Fibroblast of lung (primary cell): ENCODE data around the gene TOMM6. TPM values are rescaled to one million over a fixed set of nuclear protein-coding genes. Genes with fewer than 3 reads are reported as not detected.

Experiments
- DNase-seq, 2 donors: peaks; one replicate each; pipeline versions ENCODE4 v3.0.0 to v3.0.0-alpha.2; 2010; ENCODE audit warnings: low read depth in 2 of 2
- H2AFZ ChIP-seq: 2 replicates; pipeline ENCODE4 v1.5.1; 2012; ENCODE audit warnings: low read length, control low read depth, inconsistent platforms
- H3K27ac ChIP-seq: 2 replicates; pipeline ENCODE4 v1.5.1; 2011; ENCODE audit warnings: low read length, control low read depth; ENCODE audit not compliant: insufficient read depth
- H3K27me3 ChIP-seq: 2 replicates; pipeline ENCODE4 v1.5.1; 2011; ENCODE audit warnings: mild to moderate bottlenecking, low read length; ENCODE audit not compliant: control insufficient read depth, insufficient read depth
- H3K36me3 ChIP-seq: 2 replicates; pipeline ENCODE4 v1.5.1; 2011; ENCODE audit warnings: low read length; ENCODE audit not compliant: control insufficient read depth, insufficient read depth
- H3K4me1 ChIP-seq: 2 replicates; pipeline ENCODE4 v1.5.1; 2011; ENCODE audit warnings: low read length; ENCODE audit not compliant: control insufficient read depth, insufficient read depth; ENCODE audit errors: extremely low read depth
- H3K4me2 ChIP-seq: 2 replicates; pipeline ENCODE4 v1.5.1; 2011; ENCODE audit warnings: low read length, control low read depth; ENCODE audit not compliant: insufficient read depth; ENCODE audit errors: extremely low read depth
- H3K4me3 ChIP-seq, 4 experiments: fragments of 200-600 bp in 1 of 4; sonication (generic) in 1 of 4; replicated peaks in 1 of 4; 2 replicates each; pipeline ENCODE4 v1.5.1; 2011 to 2016; ENCODE audit warnings: low read length in 4 of 4, low read depth in 3 of 4, mild to moderate bottlenecking in 3 of 4, control low read depth in 2 of 4, inconsistent platforms in 1 of 4, mixed read lengths in 1 of 4; ENCODE audit not compliant: insufficient read depth in 1 of 4; ENCODE audit errors: control extremely low read depth in 1 of 4
- H3K79me2 ChIP-seq: 2 replicates; pipeline ENCODE4 v1.5.1; 2012; ENCODE audit warnings: mild to moderate bottlenecking, low read length, inconsistent platforms; ENCODE audit not compliant: control insufficient read depth, insufficient read depth
- H3K9ac ChIP-seq: 2 replicates; pipeline ENCODE4 v1.5.1; 2011; ENCODE audit warnings: mild to moderate bottlenecking, low read length, control low read depth; ENCODE audit not compliant: insufficient read depth
- H3K9me3 ChIP-seq: 2 replicates; pipeline ENCODE4 v1.5.1; 2012; ENCODE audit warnings: low read depth, low read length; ENCODE audit not compliant: control insufficient read depth, insufficient read depth
- H4K20me1 ChIP-seq: 2 replicates; pipeline ENCODE4 v1.5.1; 2011; ENCODE audit warnings: low read length; ENCODE audit not compliant: control insufficient read depth, insufficient read depth; ENCODE audit errors: extremely low read depth
- EZH2 ChIP-seq: IDR thresholded peaks from 2 replicates; pipeline ENCODE4 v1.5.1; 2012; ENCODE audit warnings: low read length, control low read depth, mild to moderate bottlenecking; ENCODE audit errors: missing control alignments
- polyA plus RNA-seq, 2 donors: library from polyadenylated mRNA; depleted of rRNA in 1 of 2; stranded (reverse) in 1 of 2; unstranded in 1 of 2; fragments of >200 nt; gene quantifications; 2 replicates each; pipeline ENCODE4 v1.2.1, GENCODE V29; 2011 to 2012; ENCODE audit warnings: missing spikeins in 1 of 2
- total RNA-seq: library from RNA; depleted of rRNA; stranded (reverse); fragments of >200 nt; gene quantifications from 2 replicates; pipeline ENCODE4 v1.2.1, GENCODE V29; 2014
- TF ChIP-seq, protein P1 (sequence below), 2 donors: IDR thresholded peaks in 1 of 2; conservative IDR thresholded peaks in 1 of 2; 1 replicate in 1 of 2; 2 replicates in 1 of 2; pipeline ENCODE4 v1.5.1; 2011 to 2012; ENCODE audit warnings: low read length in 2 of 2, control low read depth in 1 of 2, inconsistent platforms in 1 of 2, low read depth in 1 of 2, mild to moderate bottlenecking in 1 of 2

TOMM6 gene
- total and polyA plus RNA-seq, 2 donors (not counting 1 experiment from before 2014, with no cell fraction given), result 54.7 to 324 TPM

- Histone ChIP-seq H3K27me3 (peaks cover 12% of the 10 kb centered on the region), H3K9me3 (no peaks in the 10 kb centered on the region), H3K9ac (no peak overlapping the region), H4K20me1 (no peaks in the 10 kb centered on the region), H3K79me2 (no peaks in the 10 kb centered on the region), H3K4me1 (no peaks in the 10 kb centered on the region), H3K27ac (no peak overlapping the region), H3K36me3 (no peaks in the 10 kb centered on the region), H3K4me2 (no peak overlapping the region), H3K4me3 (no peak overlapping the region), H2AFZ (no peak overlapping the region)
- TF ChIP-seq, protein P1, sequence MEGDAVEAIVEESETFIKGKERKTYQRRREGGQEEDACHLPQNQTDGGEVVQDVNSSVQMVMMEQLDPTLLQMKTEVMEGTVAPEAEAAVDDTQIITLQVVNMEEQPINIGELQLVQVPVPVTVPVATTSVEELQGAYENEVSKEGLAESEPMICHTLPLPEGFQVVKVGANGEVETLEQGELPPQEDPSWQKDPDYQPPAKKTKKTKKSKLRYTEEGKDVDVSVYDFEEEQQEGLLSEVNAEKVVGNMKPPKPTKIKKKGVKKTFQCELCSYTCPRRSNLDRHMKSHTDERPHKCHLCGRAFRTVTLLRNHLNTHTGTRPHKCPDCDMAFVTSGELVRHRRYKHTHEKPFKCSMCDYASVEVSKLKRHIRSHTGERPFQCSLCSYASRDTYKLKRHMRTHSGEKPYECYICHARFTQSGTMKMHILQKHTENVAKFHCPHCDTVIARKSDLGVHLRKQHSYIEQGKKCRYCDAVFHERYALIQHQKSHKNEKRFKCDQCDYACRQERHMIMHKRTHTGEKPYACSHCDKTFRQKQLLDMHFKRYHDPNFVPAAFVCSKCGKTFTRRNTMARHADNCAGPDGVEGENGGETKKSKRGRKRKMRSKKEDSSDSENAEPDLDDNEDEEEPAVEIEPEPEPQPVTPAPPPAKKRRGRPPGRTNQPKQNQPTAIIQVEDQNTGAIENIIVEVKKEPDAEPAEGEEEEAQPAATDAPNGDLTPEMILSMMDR (conservative IDR thresholded peaks at IDR 0.05 in 1 of 2, IDR thresholded peaks at IDR 0.05 in 1 of 2; ENCODE audit: low read depth in 1 of 2, low read length in 2 of 2), result no peak
- no peak for TF ChIP-seq EZH2
- no peak for DNase-seq
Observed at GRCh38 chr6:41756354-41756753, 31.1 kb upstream of the TOMM6 start.

DNA sequence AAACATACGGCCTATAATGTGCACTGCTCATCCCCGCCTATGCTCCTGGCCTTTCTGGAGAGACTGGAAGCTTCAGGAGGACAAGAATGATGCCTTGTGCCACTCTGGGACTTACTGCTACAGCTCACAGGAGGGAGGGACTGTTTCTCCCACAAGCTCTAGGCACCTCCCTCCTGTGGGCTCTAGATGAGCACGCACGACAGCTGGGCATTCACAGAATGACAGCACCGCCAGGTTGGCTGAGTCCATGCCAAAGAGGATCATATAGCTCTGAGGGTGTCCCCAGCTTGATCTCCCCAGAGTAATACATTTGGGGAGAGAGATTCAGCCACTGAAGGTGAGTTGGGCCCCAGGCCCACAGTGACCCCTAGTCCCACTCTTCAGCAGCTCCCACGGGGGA, 30.2 kb upstream of the TOMM6 start:
- Histone ChIP-seq H3K4me3 (no peak overlapping the region), H4K20me1 (no peaks in the 10 kb centered on the region), H3K27ac (no peak overlapping the region), H3K4me2 (no peak overlapping the region), H2AFZ (no peak overlapping the region), H3K27me3 (peaks cover 12% of the 10 kb centered on the region), H3K79me2 (no peaks in the 10 kb centered on the region), H3K9me3 (no peaks in the 10 kb centered on the region), H3K36me3 (no peaks in the 10 kb centered on the region), H3K4me1 (no peaks in the 10 kb centered on the region), H3K9ac (no peak overlapping the region)
- no peak for DNase-seq
- TF ChIP-seq EZH2, result no peak
- TF ChIP-seq, protein P1 (conservative IDR thresholded peaks at IDR 0.05 in 1 of 2, IDR thresholded peaks at IDR 0.05 in 1 of 2; ENCODE audit: low read depth in 1 of 2, low read length in 2 of 2), result no peak

- Histone ChIP-seq H4K20me1 (no peaks in the 10 kb centered on the region), H3K27ac (no peak overlapping the region), H3K79me2 (no peaks in the 10 kb centered on the region), H3K27me3 (peaks cover 12% of the 10 kb centered on the region), H3K4me1 (no peaks in the 10 kb centered on the region), H3K9me3 (no peaks in the 10 kb centered on the region), H2AFZ (no peak overlapping the region), H3K9ac (no peak overlapping the region), H3K36me3 (no peaks in the 10 kb centered on the region), H3K4me3 (no peak overlapping the region), H3K4me2 (no peak overlapping the region)
- TF ChIP-seq, protein P1 (conservative IDR thresholded peaks at IDR 0.05 in 1 of 2, IDR thresholded peaks at IDR 0.05 in 1 of 2; ENCODE audit: low read depth in 1 of 2, low read length in 2 of 2), result no peak
- no peak for TF ChIP-seq EZH2
- DNase-seq, result peak in 1 of 2 donors; percentile 48
Observed at GRCh38 chr6:41757931-41758640, 29.4 kb upstream of the TOMM6 start.
